GM19238 (cell line): ENCODE results near the gene MINAR1.

Experiments
- DNase-seq: peaks from one replicate; pipeline ENCODE4 v3.0.0; 2011; ENCODE audit warnings: low spot score; ENCODE audit not compliant: insufficient read length

MINAR1 gene

GRCh38 chr15:79432345-79433275 is 474 bp downstream of the MINAR1 start:
- no peak for DNase-seq

- DNase-seq = no peak
These were observed 1.3 kb downstream of the MINAR1 start for GRCh38 chr15:79433276-79433990.

GRCh38 chr15:79434361-79434760 is 2.2 kb downstream of the MINAR1 start:
- DNase-seq = no peak

GRCh38 chr15:79436037-79436780 is 4.1 kb downstream of the MINAR1 start:
- DNase-seq = no peak

- no peak for DNase-seq
These were observed 5.3 kb downstream of the MINAR1 start for GRCh38 chr15:79437275-79438000.

GRCh38 chr15:79439236-79439635 is 7.1 kb downstream of the MINAR1 start:
- DNase-seq = no peak

- DNase-seq = no peak
These were observed 8.3 kb downstream of the MINAR1 start for GRCh38 chr15:79440355-79440908.

- no peak for DNase-seq
These were observed 10.8 kb downstream of the MINAR1 start for GRCh38 chr15:79442911-79443310.

GRCh38 chr15:79447060-79447459 is 14.9 kb downstream of the MINAR1 start:
- no peak for DNase-seq

- DNase-seq = no peak
These were observed 18.5 kb downstream of the MINAR1 start for GRCh38 chr15:79450648-79451047.

GRCh38 chr15:79451361-79451999 is 19.3 kb downstream of the MINAR1 start:
- DNase-seq = no peak

GRCh38 chr15:79452244-79453051 is 20.3 kb downstream of the MINAR1 start:
- DNase-seq = no peak

GRCh38 chr15:79453446-79453845 is 21.3 kb downstream of the MINAR1 start:
- no peak for DNase-seq

- no peak for DNase-seq
These were observed 21.9 kb downstream of the MINAR1 start for GRCh38 chr15:79454063-79454462.

- DNase-seq = no peak
These were observed 23.2 kb downstream of the MINAR1 start for GRCh38 chr15:79455361-79455760.

GRCh38 chr15:79455943-79456342 is 23.8 kb downstream of the MINAR1 start:
- no peak for DNase-seq

- DNase-seq = no peak
These were observed 26.4 kb downstream of the MINAR1 start for GRCh38 chr15:79458491-79458890.

- DNase-seq = no peak
These were observed 27.5 kb downstream of the MINAR1 start for GRCh38 chr15:79459666-79460065.

GRCh38 chr15:79463043-79463780 is 31.1 kb downstream of the MINAR1 start:
- no peak for DNase-seq
